ENCODE data around the gene TMEM253. TPM values are rescaled to one million over a fixed set of nuclear protein-coding genes. Genes with fewer than 3 reads are reported as not detected.
A peak's percentile ranks its signal among the peaks of the same experiment; 100 is the strongest.

TMEM253 gene
- total and polyA plus RNA-seq, 9 of the 15 experiments (the other 6 are each of a cell fraction or from before 2014, with no cell fraction given) = 0.11 to 0.61 (median 0.26) TPM; not detected in 3

DNA sequence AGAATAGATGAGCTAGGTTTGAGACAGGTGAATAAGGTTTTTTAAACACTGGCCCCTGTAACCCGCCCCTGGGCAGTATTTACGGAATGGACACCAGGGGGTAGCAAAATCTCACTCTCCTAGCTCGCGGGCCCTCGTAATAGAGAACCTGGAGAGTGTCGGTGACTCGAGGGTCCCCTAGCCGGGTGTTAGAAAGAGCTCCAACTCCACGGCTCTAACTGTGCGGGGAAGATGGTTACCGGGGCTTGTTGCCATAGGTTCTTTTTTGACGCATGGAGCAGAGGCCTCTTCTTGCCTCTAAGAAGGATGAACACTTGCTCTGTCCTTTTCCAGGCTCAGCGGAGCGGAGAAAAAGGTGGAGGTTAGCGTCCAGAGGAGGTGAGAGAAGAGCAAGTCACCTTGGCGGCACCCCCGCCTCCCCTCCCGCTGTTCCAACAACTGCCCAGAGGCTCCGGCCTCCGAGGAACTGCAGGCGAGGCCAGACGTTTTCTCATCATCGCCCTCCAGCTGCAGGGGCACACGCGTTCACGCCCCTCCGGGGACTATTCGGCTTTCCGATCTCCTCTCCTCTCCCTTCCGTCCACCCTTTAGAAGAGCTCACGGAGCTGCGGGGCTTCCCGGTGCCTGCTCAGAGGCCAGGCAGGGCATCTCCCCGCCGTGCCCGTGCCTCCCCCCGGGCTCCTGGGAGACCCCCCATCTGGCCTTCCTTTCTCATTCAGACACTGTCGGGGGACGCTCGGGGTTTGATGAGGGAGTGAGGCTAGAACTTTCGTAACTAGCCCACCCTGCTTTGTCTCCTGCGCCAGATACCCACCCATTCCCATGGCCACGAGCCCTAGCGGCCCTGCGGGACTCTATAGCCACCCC lies 32.1 kb upstream of the TMEM253 start:
- in situ Hi-C loops (cut with MboI) = no loop called here
- BruUV-seq (replicated peaks) = no TSS peak
- H3K4me3 ChIP-seq = no peak overlapping the region
- TF ChIP-seq, protein P1, sequence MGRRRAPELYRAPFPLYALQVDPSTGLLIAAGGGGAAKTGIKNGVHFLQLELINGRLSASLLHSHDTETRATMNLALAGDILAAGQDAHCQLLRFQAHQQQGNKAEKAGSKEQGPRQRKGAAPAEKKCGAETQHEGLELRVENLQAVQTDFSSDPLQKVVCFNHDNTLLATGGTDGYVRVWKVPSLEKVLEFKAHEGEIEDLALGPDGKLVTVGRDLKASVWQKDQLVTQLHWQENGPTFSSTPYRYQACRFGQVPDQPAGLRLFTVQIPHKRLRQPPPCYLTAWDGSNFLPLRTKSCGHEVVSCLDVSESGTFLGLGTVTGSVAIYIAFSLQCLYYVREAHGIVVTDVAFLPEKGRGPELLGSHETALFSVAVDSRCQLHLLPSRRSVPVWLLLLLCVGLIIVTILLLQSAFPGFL (CRISPR knock-in tag; IDR thresholded peaks at IDR 0.05) = no peak
- TF ChIP-seq ARID2 (IDR thresholded peaks at IDR 0.05) = 0 out of 2 replicates have a peak, but pooled peaks have one; percentile 49
- TF ChIP-seq RBM34 (IDR thresholded peaks at IDR 0.05; ENCODE audit: borderline replicate concordance, insufficient read depth, low read length) = no peak
- no peak for TF ChIP-seq MIER1 (IDR thresholded peaks at IDR 0.05; ENCODE audit: low read depth)
- no peak for TF ChIP-seq NELFE (IDR thresholded peaks at IDR 0.05; ENCODE audit: insufficient read depth, insufficient read length)
- peak; percentile 65 to 81 for TF ChIP-seq RAD21 (CRISPR knock-in tag; conservative IDR thresholded peaks at IDR 0.05 in 1 of 2, IDR thresholded peaks at IDR 0.05 in 1 of 2)
- TF ChIP-seq E2F8 (IDR thresholded peaks at IDR 0.05; ENCODE audit: low read depth, partially characterized antibody) = no peak
- no peak for TF ChIP-seq DPF2 (IDR thresholded peaks at IDR 0.05)

More for the DNA sequence above, 32.1 kb upstream of the TMEM253 start:
- no peaks in the 10 kb centered on the region for H3K9me1 ChIP-seq (ENCODE audit: control insufficient read depth, insufficient read depth, low read length)
- H3K79me2 ChIP-seq (ENCODE audit: control insufficient read depth, insufficient read depth, low read length) = no peaks in the 10 kb centered on the region; the same call in 2 of the 3 replicates
- peak overlapping the region; percentile 49 for H3K4me2 ChIP-seq (ENCODE audit: insufficient read depth, low read length)
- H3K4me1 ChIP-seq (replicated peaks in 1 of 2; ENCODE audit: control insufficient read depth in 2 of 2, insufficient read depth in 2 of 2, low read length in 2 of 2) = peaks cover 2 to 36% of the 10 kb centered on the region in 2 experiments; a peak in 3 of 5 replicates
- WGBS (ENCODE audit: insufficient coverage, low coverage, missing lambda C conversion rate) = 10% methylated on average over 26 of the region's 45 CpGs
- H3K9ac ChIP-seq (ENCODE audit: insufficient read depth in 1 of 2, low read depth in 2 of 2, low read length in 2 of 2) = peak overlapping the region in 1 of 2 experiments; percentile 42; a peak in 2 of 4 replicates
- DNase-seq (ENCODE audit: extremely low read depth in 1 of 4, low spot score in 3 of 4) = peak; percentile 61 to 75 (median 65)
- H3K27me3 ChIP-seq (ENCODE audit: control insufficient read depth in 2 of 2, insufficient read depth in 2 of 2, low read length in 2 of 2) = no peaks in the 10 kb centered on the region
- no peaks in the 10 kb centered on the region for H3K9me3 ChIP-seq (replicated peaks; ENCODE audit: control insufficient read depth, insufficient read depth, low read depth, low read length)
- FAIRE-seq = peak; percentile 82
- H2AFZ ChIP-seq (ENCODE audit: low read depth, low read length) = peak overlapping the region; percentile 80
- no peaks in the 10 kb centered on the region for H4K20me1 ChIP-seq (replicated peaks; ENCODE audit: control insufficient read depth, insufficient read depth, low read length)
- ATAC-seq = peak; percentile 81
- CTCF ChIA-PET (ENCODE audit: low intra/inter-chr PET ratio) = interaction anchor here (0.6 to 4.6 kb wide), 4 partner anchors 24 to 311 kb away, joined by 3 to 54 read pairs (median 10); no protein-coding TSS in a partner anchor
- no peak overlapping the region for H3K27ac ChIP-seq (ENCODE audit: extremely low read depth, low read depth, low read length)
- POLR2A ChIA-PET = interaction anchor here (0.6 to 0.8 kb wide), 3 partner anchors 19 to 70 kb away, joined by 3 to 4 read pairs (median 3); partner anchors contain the start of gene SLC39A2
- no peaks in the 10 kb centered on the region for H3K36me3 ChIP-seq (ENCODE audit: control insufficient read depth, insufficient read depth, low read length)
- intact Hi-C loops (cut with micrococcal nuclease) = loop anchor here (1.0 kb wide), 2 partner anchors 22 to 36 kb away; no protein-coding TSS in a partner anchor

Data from K562 (cell line).